HL-60 (cell line): ENCODE data around the gene GPR146.

Experiments used
- DNase-seq, 2 experiments: peaks; one replicate each; pipeline ENCODE4 v3.0.0-alpha.2; 2010 to 2020; ENCODE audit warnings: low read depth in 1 of 2, low spot score in 1 of 2
- H3K27ac ChIP-seq: fragments of 250-450 bp; sonication (Bioruptor Pico); replicated peaks from 2 replicates; pipeline ENCODE4 v1.5.1; 2020; ENCODE audit warnings: mild to moderate bottlenecking, moderate library complexity
- H3K27me3 ChIP-seq: fragments of 250-450 bp; sonication (Bioruptor Pico); 2 replicates; pipeline ENCODE4 v1.5.1; 2021; ENCODE audit warnings: mild to moderate bottlenecking, moderate library complexity; ENCODE audit not compliant: insufficient read depth, poor library complexity, severe bottlenecking
- H3K4me3 ChIP-seq: replicated peaks from 2 replicates; pipeline ENCODE4 v1.5.1; 2011; ENCODE audit warnings: mild to moderate bottlenecking, control low read depth, low read length; ENCODE audit not compliant: insufficient read depth
- CTCF ChIP-seq: IDR thresholded peaks from one replicate; pipeline ENCODE4 v1.5.1; 2011; ENCODE audit warnings: low read length, control low read depth, inconsistent platforms; ENCODE audit not compliant: insufficient read depth
- GABPA ChIP-seq: IDR thresholded peaks from 2 replicates; pipeline ENCODE4 v1.6.1; 2012; ENCODE audit warnings: low read depth
- POLR2AphosphoS5 ChIP-seq: IDR thresholded peaks from 2 replicates; pipeline ENCODE4 v1.6.1; 2012; ENCODE audit warnings: low read depth
- REST ChIP-seq: IDR thresholded peaks from 2 replicates; pipeline ENCODE4 v1.6.1; 2012; ENCODE audit warnings: low read depth; ENCODE audit not compliant: insufficient replicate concordance
- SPI1 ChIP-seq: IDR thresholded peaks from 2 replicates; pipeline ENCODE4 v1.6.1; 2012; ENCODE audit warnings: low read depth, mild to moderate bottlenecking, borderline replicate concordance

Gene GPR146

GRCh38 chr7:1045069-1046063 is 1.0 kb downstream of the GPR146 start:
- H3K4me3 ChIP-seq: peak overlapping the region; percentile 74
- no peak for TF ChIP-seq CTCF
- TF ChIP-seq REST: no peak
- no peak for TF ChIP-seq POLR2AphosphoS5
- no peak overlapping the region; the same call in 1 of the 2 replicates for H3K27ac ChIP-seq
- no peaks in the 10 kb centered on the region for H3K27me3 ChIP-seq
- no peak for DNase-seq

- no peaks in the 10 kb centered on the region for H3K27me3 ChIP-seq
- TF ChIP-seq SPI1 (no peak), REST (no peak), CTCF (no peak), POLR2AphosphoS5 (no peak), GABPA (no peak)
- no peak for DNase-seq
- no peak overlapping the region for H3K27ac ChIP-seq
- no peak overlapping the region for H3K4me3 ChIP-seq
Observed at GRCh38 chr7:1046722-1047679, 2.7 kb downstream of the GPR146 start.

- TF ChIP-seq REST: no peak
- peak; percentile 84 for TF ChIP-seq POLR2AphosphoS5
- no peak for TF ChIP-seq CTCF
- TF ChIP-seq GABPA: no peak
- peak; percentile 78 for TF ChIP-seq SPI1
- no peaks in the 10 kb centered on the region for H3K27me3 ChIP-seq
- DNase-seq: peak in 1 of 2 experiments; percentile 72
- peak overlapping the region; percentile 57 for H3K27ac ChIP-seq
- no peak overlapping the region for H3K4me3 ChIP-seq
Observed at GRCh38 chr7:1049006-1049741, 4.8 kb downstream of the GPR146 start.
